Ovary (tissue), 9 donors: ENCODE measurements around the gene MDM4. TPM values are rescaled to one million over a fixed set of nuclear protein-coding genes. Genes with fewer than 3 reads are reported as not detected.

ENCODE experiments used
- DNase-seq, 5 donors: peaks; one replicate each; pipeline ENCODE4 v3.0.0-alpha.2; 2019 to 2020
- H3K27ac ChIP-seq, 2 donors: fragments of 200-600 bp; one replicate each; pipeline versions ENCODE4 v1.5.1 to v1.8.0; 2019 to 2022
- H3K27me3 ChIP-seq: fragments of 200-600 bp; one replicate; pipeline ENCODE4 v1.8.0; 2022
- H3K36me3 ChIP-seq: fragments of 200-600 bp; sonication (generic); one replicate; pipeline ENCODE4 v1.5.1; 2019
- H3K4me1 ChIP-seq: one replicate; pipeline ENCODE4 v1.8.1; 2013; ENCODE audit warnings: mild to moderate bottlenecking, moderate library complexity; ENCODE audit not compliant: insufficient read depth
- H3K4me3 ChIP-seq: fragments of 200-600 bp; sonication (generic); one replicate; pipeline ENCODE4 v1.5.1; 2017
- H3K9me3 ChIP-seq, 2 donors: fragments of 200-600 bp in 1 of 2; sonication (generic) in 1 of 2; one replicate each; pipeline versions ENCODE4 v1.5.1 to v1.8.1; 2013 to 2019; ENCODE audit warnings: mild to moderate bottlenecking in 1 of 2, moderate library complexity in 1 of 2
- CTCF ChIP-seq, 3 donors: fragments of 450-650 bp in 2 of 3; fragments of 200-600 bp in 1 of 3; IDR thresholded peaks; one replicate each; pipeline versions ENCODE4 v1.5.1 to v1.8.0; 2016 to 2022; ENCODE audit warnings: antibody characterized with exemption in 3 of 3, mild to moderate bottlenecking in 1 of 3
- EP300 ChIP-seq: sonication (generic); formaldehyde crosslinking; IDR thresholded peaks from one replicate; pipeline ENCODE4 v1.6.1; 2017; ENCODE audit warnings: antibody characterized with exemption
- POLR2A ChIP-seq: fragments of 450-650 bp; IDR thresholded peaks from one replicate; pipeline ENCODE4 v1.6.1; 2017; ENCODE audit warnings: antibody characterized with exemption, mild to moderate bottlenecking, moderate library complexity
- WGBS, 3 donors: extraction: QIAGEN DNeasy Blood & Tissue Kit in 1 of 3; methylation state at CpG; one replicate each; pipeline versions ENCODE4 v1.1.5 to v1.1.7; 2013 to 2017; 5-methylcytosine and 5-hydroxymethylcytosine counted together
- intact Hi-C, 4 donors: fragments of 100-400 bp; cut with DNase I; formaldehyde crosslinking; loops; one replicate each; pipeline versions ENCODE4 v1.11.0 to v1.15.1; 2022 to 2023
- polyA plus RNA-seq, 2 donors: library from polyadenylated mRNA; stranded (reverse); fragments of 200-250 nt in 1 of 2; fragments of 350-450 nt in 1 of 2; fragmentation: Illumina TruSeq in 1 of 2; extraction: RNeasy Lipid Tissue Mini Kit (QIAGEN cat#74804) in 1 of 2; gene quantifications; one replicate each; pipeline ENCODE4 v1.2.3, GENCODE V29; 2013 to 2014
- small RNA-seq: library from RNA; depleted of rRNA; stranded (forward); fragments of <200 nt; gene quantifications from one replicate; pipeline ENCODE3, GENCODE V24; 2016
- total RNA-seq, 7 donors: library from RNA; depleted of rRNA in 2 of 7; stranded (reverse); fragments of >200 nt in 2 of 7; fragmentation: NEBNext Ultra II Directional in 3 of 7; extraction: Animal tissue kit (Norgen Biotek cat#: 25700) in 3 of 7; gene quantifications; one replicate each; pipeline versions ENCODE4 v1.1.0 to v1.2.4, GENCODE V29; 2016 to 2023
- donor health status: DM: no; HTN: no; CAD: no; lungs with moderate emphysema.
- donor health status: DM: no; HTN: no; CAD: no.
- donor health status: Bipolar disorder and iron deficiency.
- donor health status: DM: yes; HTN: yes; CAD: no.
- donor health status: DM: no; HTN: no; CAD: no.
- donor health status: DM: yes; HTN: yes; CAD: no.

The MDM4 gene
- total and polyA plus RNA-seq, 9 donors, result 10.2 to 113 (median 76.8) TPM

- no peak for DNase-seq
- Histone ChIP-seq H3K36me3 (no peaks in the 10 kb centered on the region), H3K9me3 (no peaks in the 10 kb centered on the region), H3K4me1 (no peaks in the 10 kb centered on the region), H3K27me3 (no peaks in the 10 kb centered on the region), H3K4me3 (no peak overlapping the region), H3K27ac (no peak overlapping the region)
- intact Hi-C loops, result no loop called here
- TF ChIP-seq CTCF (IDR thresholded peaks at IDR 0.05), result no peak
- TF ChIP-seq EP300, result no peak
- no peak for TF ChIP-seq POLR2A
- WGBS, 3 donors, result 88 to 98% (median 90%) methylated on average over 4 of the region's 4 CpGs
Measured at GRCh38 chr1:204600968-204601367, 84.8 kb downstream of the MDM4 start.

- Histone ChIP-seq H3K36me3 (no peaks in the 10 kb centered on the region), H3K4me3 (no peak overlapping the region), H3K4me1 (no peaks in the 10 kb centered on the region), H3K27me3 (no peaks in the 10 kb centered on the region), H3K9me3 (no peaks in the 10 kb centered on the region), H3K27ac (no peak overlapping the region)
- intact Hi-C loops, result no loop called here
- DNase-seq, result no peak
- WGBS, 3 donors, result 62 to 65% (median 65%) methylated on average over 6 of the region's 6 CpGs
- no peak for TF ChIP-seq EP300
- TF ChIP-seq CTCF (IDR thresholded peaks at IDR 0.05), result no peak
- no peak for TF ChIP-seq POLR2A
Measured at GRCh38 chr1:204602111-204602579, 85.9 kb downstream of the MDM4 start.

DNA sequence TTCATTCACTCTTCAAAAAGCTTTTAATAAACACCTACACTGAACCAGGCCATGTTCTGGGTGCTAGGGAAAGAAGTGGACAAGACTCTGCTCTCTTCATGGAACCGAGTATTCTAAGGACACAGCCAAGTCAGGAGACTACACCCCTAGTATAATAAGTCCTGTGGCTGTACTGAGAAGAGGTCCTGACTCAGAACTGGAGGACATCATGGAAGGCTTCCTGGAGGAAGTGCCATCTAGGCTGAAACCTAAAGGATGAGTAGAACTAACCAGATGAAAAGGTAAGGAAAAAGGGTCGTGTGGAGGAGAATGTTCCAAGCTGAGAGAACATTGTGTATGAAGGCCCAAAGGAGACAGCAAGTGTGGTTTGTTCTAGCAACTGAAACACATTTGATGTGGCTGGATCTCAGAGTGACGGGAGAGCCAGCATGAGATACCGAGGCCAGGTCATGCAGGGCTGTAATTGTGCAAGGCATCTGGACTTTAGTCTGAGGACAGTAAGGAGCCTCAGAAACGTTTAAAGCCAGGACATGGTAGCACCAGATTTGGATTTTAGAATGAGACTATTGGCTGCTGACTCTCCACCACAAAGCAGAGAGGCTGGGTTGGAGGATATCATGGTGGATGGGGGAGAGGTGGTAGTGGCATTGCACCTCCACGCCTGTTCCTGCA, 86.8 kb downstream of the MDM4 start:
- no peak overlapping the region for H3K4me3 ChIP-seq
- H3K27ac ChIP-seq, result no peak overlapping the region
- H3K36me3 ChIP-seq, result no peaks in the 10 kb centered on the region
- 83 to 86% (median 83%) methylated on average over 6 of the region's 6 CpGs for WGBS, 3 donors
- intact Hi-C loops, result no loop called here
- no peaks in the 10 kb centered on the region for H3K4me1 ChIP-seq
- DNase-seq, result no peak
- no peaks in the 10 kb centered on the region for H3K9me3 ChIP-seq
- TF ChIP-seq CTCF (IDR thresholded peaks at IDR 0.05), result no peak
- TF ChIP-seq EP300, result no peak
- no peak for TF ChIP-seq POLR2A
- no peaks in the 10 kb centered on the region for H3K27me3 ChIP-seq

DNA sequence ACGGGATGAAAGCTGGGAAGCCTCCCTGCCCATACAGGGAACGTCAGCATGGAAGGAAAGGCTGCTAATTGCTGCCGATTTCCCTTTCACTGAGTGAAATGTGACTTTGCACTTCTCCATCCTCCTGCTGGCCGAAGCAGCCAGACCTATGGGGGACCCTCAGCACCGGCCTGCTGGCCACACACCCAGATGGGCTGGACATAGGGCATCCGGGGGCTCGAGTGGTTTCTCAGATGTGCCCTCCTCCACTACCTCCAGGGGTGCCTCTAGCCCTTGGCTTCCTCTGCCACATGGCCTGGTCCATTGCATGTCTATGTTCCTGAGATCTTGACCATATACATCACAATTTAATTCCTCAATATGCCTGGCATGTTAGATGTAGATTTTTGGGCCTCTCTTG, 89.6 kb downstream of the MDM4 start:
- Histone ChIP-seq H3K9me3 (no peaks in the 10 kb centered on the region), H3K4me1 (no peaks in the 10 kb centered on the region), H3K27ac (no peak overlapping the region), H3K36me3 (no peaks in the 10 kb centered on the region), H3K4me3 (no peak overlapping the region), H3K27me3 (no peaks in the 10 kb centered on the region)
- TF ChIP-seq EP300 (no peak), CTCF (IDR thresholded peaks at IDR 0.05) (no peak)
- WGBS, 3 donors, result 69 to 74% (median 72%) methylated on average over 7 of the region's 7 CpGs
- intact Hi-C loops, result no loop called here
- no peak for DNase-seq

Small RNA genes within 50 kb of the gene (small RNA-seq; reads per million reads assigned to genes)
- gene RNA5SP74, result 28.5 reads per million, percentile 88 among the genes with 10 or more reads in this experiment

Other genes starting within 250 kb of the MDM4 start
- gene PLEKHA6, start 156.5 kb upstream of the MDM4 start, total RNA-seq, result 10 to 100 TPM in 2 of 7 donors, 1 to 10 TPM in 5; 2.3 to 20.5 (median 9.3) TPM
- 1 to 10 TPM; 2.5 to 4.9 TPM for gene PLEKHA6, start 156.5 kb upstream of the MDM4 start, polyA plus RNA-seq
- 10 to 100 TPM; 30.7 to 69.5 (median 49.5) TPM for gene PPP1R15B, start 104.6 kb upstream of the MDM4 start, total RNA-seq
- 10 to 100 TPM; 16.5 to 19.4 TPM for gene PPP1R15B, start 104.6 kb upstream of the MDM4 start, polyA plus RNA-seq
- gene PIK3C2B, start 21.6 kb upstream of the MDM4 start, total RNA-seq, result 10 to 100 TPM in 5 of 7 donors, 1 to 10 TPM in 2; 5.6 to 26.0 (median 12.8) TPM
- 1 to 10 TPM; 6.2 to 7.9 TPM for gene PIK3C2B, start 21.6 kb upstream of the MDM4 start, polyA plus RNA-seq
- gene LRRN2, start 169.3 kb downstream of the MDM4 start, total RNA-seq, result 1 to 10 TPM in 4 of 7 donors, under 1 TPM in 3; 0.23 to 9.7 (median 3.7) TPM
- 1 to 10 TPM; 2.3 to 6.2 TPM for gene LRRN2, start 169.3 kb downstream of the MDM4 start, polyA plus RNA-seq